Stimulated activated CD8-positive, alpha-beta memory T cell treated with anti-CD3 and anti-CD28 coated beads, Interleukin-15, amount 100 ng/mL, for 4 hours (primary cell): ENCODE results near the gene PRMT1.

Source experiments
- DNase-seq, 2 donors: peaks; one replicate each; pipeline ENCODE4 v3.0.0-alpha.2; 2020; ENCODE audit warnings: low read depth in 2 of 2

PRMT1 gene

GRCh38 chr19:49688531-49689132 is 11.6 kb downstream of the PRMT1 start:
- DNase-seq = no peak

DNA sequence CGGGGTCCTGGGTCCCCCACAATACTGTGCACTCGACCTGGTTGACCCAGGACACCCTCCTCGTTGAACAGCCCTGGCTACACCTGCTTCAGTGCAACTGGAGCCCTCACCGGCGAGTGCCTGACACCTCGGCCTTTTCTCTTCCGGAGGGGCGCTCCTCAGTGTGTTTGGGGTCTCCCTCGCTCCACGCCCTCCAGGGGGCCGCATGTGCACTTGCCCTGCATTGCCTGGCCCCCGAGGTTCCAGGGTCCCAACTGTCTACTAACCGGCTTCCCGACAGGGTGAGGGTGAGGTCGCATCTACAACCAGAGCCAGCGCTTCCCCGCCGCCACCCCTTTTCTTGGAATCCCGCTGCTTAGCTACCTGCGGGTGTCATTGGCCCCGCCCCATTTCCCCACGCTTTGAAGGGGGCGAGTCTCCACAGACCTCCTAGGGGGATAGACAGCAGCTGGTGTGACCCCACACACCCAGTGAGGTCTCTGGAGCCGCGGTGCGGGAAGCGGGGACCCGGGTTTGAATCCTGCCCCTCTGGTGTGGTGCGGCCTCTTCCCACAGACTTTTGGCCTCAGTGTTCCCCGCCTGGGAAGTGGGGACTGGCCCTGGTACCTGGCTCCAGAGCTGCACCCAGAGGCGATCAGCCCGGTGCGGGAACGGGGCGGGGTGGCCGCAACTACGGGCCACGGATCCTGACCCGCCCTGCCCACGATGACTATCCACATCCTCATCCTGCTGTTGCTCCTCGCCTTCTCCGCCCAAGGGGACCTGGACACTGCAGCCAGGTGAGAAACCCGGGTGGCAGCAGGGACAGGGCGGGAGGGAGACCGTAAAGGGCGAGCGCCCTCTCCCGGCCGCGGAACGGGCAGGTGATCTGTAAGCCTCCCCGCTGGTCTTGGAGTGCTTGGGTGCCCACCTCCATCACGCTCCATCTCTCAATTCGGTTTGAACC is 12.3 kb downstream of the PRMT1 start, which contains the start of gene ADM5:
Gene ADM5, plus strand, starts transcription at position 462 of the 946 bp plus-strand sequence. Its CDS starts 244 bp downstream, at position 706.
- no peak for DNase-seq

- DNase-seq = no peak
Measured at GRCh38 chr19:49690079-49690655, 13.1 kb downstream of the PRMT1 start.

DNA sequence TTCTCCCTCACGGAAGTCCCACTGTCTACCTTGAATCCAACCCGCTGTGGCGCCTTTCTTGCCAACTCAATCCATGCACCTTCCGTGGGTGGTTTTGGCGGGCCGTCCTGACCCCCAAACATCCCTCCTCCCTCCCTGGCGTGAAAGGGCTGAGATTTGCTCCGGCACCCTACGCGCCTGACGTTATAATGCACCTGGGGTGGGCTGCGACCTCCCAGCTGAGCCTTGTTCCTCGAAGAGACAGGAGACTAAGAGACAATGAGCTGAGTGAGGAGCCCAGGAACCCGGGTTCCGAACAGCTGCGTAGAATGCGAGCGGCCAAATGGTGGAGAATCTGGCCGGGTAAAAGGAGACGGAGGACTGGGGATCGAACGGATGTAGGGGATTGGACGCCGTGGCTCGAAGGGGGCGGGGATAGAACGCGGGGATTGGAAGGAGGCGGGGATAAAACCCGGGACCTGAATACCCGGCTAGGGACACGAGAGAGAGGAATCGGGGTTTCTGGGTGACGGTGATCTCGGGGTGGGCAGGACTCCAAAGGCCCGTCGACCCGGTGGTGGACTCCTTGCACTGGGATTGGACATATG is 13.7 kb downstream of the PRMT1 start, which contains the start of gene CPT1C:
Gene CPT1C, plus strand, starts transcription at position 461 of the 587 bp plus-strand sequence. CDS start 1,137 bp downstream, outside the sequence.
- no peak for DNase-seq

DNA sequence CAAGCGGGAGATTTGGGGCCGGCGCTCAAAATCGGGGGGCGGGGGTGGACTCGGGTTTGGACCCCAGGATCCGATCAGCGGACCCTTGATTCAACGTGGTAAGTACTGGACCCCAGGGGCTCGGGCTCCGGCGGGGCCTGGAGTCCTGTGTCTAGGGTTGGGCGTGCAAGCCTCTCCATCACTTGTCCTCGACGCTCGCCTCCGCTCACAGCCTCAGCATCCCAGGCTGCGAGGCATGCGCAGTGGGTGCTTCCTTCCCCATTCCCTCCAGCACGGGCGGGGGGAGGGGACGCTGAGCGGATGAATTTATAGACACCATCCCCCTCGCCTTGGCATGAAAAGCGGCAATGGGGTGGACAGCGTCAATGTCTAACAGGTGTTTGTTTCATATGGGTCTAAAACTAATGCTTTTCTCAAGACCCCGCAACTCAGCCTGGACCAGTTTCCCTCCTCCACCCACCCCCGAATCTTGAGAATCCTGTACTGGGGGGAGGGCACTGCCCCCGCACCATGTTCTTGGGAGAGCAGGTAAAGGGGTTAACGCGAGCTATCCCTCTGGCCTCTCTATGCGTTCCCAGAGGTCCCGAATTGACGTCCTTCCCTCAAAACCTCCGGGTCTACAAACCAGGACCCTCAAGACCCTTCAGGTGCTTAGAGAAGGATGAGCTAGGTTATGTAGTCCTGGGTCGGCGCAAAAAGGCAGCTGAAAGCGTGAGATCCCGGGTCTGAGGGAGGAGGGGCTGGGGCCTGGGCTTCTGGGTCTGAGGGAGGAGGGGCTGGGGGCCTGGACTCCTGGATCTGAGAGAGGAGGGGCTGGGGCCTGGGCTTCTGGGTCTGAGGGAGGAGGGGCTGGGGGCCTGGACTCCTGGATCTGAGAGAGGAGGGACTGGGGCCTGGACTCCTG is 14.4 kb downstream of the PRMT1 start:
- no peak for DNase-seq

- no peak for DNase-seq
Measured at GRCh38 chr19:49692147-49692506, 15.1 kb downstream of the PRMT1 start.

DNA sequence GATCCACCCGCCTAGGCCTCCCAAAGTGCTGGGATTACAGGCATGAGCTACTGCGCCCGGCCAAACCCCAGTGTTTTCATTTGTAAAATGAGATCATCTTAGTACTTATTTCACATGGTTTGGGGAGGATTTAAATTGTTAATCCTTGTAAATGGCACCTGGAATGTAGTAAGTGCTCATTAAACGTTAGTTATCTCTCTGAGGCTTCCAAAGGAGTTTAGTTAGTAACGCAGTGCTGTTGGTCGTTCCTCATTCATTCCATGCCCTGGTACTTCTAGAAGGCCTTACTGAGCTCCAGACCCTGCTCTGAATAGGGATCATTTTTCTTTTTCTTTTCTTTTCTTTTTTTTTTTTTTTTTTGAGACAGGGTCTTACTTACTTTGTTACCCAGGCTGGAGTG is 19.0 kb downstream of the PRMT1 start:
- no peak for DNase-seq

DNA sequence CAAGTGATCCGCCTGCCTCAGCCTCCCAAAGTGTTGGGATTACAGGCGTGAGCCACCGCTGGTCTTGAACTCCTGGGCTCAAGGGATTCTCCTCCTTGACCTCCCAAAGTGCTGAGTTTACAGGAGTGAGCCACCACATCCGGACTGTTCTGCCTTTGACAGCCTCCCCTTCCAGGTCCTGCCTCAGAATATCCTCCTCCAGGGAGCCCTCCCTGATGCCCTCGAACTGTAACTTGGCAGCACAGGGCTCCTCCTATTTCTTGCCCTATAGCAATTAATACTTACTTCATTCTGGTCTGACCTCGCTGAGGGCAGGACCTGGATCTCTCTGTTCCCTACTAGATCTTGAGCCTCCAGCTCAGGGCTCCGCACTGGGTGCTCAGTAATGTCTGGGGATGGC is 19.8 kb downstream of the PRMT1 start:
- no peak for DNase-seq

- DNase-seq = no peak
Measured at GRCh38 chr19:49699364-49699763, 22.3 kb downstream of the PRMT1 start.

- DNase-seq = no peak
Measured at GRCh38 chr19:49700563-49700962, 23.5 kb downstream of the PRMT1 start.

GRCh38 chr19:49701271-49701786 is 24.3 kb downstream of the PRMT1 start:
- DNase-seq = no peak

- DNase-seq = no peak
Measured at GRCh38 chr19:49704888-49705642, 28.0 kb downstream of the PRMT1 start.

DNA sequence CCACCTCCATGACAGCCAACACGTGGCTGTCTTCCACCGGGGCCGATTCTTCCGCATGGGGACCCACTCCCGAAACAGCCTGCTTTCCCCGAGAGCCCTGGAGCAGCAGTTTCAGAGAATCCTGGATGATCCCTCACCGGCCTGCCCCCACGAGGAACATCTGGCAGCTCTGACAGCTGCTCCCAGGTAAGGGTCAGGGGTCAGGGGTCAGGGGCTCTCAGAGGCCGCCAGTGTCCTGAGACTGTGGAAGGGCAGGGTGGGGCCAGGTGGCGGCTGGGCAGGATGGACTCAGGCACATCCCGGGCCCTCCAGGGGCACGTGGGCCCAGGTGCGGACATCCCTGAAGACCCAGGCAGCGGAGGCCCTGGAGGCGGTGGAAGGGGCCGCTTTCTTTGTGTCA is 28.8 kb downstream of the PRMT1 start:
- no peak for DNase-seq

DNA sequence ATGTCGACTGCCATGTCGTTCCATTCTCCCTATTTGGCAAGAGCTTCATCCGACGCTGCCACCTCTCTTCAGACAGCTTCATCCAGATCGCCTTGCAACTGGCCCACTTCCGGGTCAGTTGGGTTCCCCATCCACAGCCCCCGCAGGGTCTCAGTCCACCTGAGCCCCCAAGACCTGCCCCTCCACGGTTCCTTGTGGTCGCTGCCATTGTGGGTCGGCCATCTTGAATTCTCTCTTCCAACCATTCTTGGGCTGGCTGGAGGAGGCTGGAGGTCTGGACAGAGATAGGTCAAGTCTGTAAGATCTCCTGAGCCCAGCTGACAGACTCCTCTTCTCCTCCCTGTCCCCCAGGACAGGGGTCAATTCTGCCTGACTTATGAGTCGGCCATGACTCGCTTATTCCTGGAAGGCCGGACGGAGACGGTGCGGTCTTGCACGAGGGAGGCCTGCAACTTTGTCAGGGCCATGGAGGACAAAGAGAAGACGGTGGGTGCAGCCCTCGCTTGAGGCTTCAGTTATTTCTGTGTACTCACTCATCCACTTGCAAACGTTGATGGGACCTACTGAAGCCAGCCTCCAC is 33.4 kb downstream of the PRMT1 start:
- no peak for DNase-seq

- no peak for DNase-seq
Measured at GRCh38 chr19:49712397-49712859, 35.4 kb downstream of the PRMT1 start.

DNA sequence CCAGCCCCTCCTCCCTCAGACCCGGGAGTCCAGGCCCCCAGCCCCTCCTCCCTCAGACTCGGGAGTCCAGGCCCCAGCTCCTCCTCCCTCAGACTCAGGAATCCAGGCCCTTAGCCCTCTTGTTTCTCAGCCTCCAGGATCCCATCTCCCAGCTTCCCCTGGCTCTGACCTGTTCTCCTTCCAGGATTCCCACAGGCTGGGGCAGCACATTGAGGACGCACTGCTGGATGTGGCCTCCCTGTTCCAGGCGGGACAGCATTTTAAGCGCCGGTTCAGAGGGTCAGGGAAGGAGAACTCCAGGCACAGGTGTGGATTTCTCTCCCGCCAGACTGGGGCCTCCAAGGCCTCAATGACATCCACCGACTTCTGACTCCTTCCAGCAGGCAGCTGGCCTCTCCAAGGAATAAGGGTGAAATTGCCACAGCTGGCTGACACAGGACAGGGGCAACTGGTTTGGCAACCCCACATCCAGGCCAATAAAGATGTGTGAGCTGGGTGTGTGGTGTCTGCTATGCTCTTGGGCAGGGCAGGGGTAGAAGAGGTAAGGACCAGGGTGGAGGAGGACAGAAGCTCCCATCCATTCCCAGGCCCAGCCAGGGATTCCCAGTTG is 36.3 kb downstream of the PRMT1 start:
- DNase-seq = no peak

DNA sequence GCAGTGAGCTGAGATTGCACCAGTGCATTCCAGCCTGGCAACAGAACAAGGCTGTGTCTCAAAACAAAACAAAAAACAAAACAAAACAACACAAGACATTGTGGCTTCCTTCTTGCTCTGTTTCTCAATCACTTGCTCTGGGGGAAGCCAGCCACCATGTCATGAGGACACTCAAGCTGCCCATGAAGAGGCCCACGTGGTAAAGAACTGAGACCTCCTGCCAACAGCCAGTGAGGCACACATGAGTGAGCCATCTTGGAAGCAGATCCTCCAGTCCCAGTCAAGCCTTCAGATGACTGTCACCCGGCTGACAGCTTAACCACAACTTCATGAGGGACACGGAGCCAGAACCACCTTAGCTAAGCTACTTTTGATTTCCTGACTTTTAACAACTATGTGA is 39.1 kb downstream of the PRMT1 start:
- no peak for DNase-seq

GRCh38 chr19:49718511-49718910 is 41.4 kb downstream of the PRMT1 start:
- no peak for DNase-seq

DNA sequence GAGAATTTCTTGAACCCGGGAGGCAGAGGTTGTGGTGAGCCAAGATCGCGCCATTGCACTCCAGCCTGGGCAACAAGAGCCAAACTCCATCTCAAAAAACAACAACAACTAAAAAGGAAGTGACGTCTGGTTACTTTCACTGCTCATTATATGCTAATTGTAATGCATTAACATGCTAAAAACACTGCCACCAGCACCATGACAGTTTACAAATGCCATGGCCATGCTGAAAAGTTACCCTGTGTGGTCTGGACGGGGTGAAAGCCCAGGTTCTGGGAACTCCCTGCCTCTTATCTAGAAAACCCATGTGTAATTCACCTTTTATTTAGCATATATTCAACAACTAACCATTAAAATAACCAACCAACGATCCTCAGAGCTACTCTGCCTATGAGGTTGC is 41.9 kb downstream of the PRMT1 start:
- DNase-seq = no peak
